Measurements from ENCODE around the gene OR56A4. TPM values are rescaled to one million over a fixed set of nuclear protein-coding genes. Genes with fewer than 3 reads are reported as not detected.

The OR56A4 gene
- total and polyA plus RNA-seq, 5 experiments from 2014 or later, result 0.10 TPM; not detected in 4

Other genes with a start within 250 kb of the OR56A4 start
- gene OR52N5, start 223.6 kb downstream of the OR56A4 start, total RNA-seq, result not detected
- gene OR52N5, start 223.6 kb downstream of the OR56A4 start, polyA plus RNA-seq, result not detected
- gene OR52N1, start 215.7 kb downstream of the OR56A4 start, total RNA-seq, result not detected
- gene OR52N1, start 215.7 kb downstream of the OR56A4 start, polyA plus RNA-seq, result not detected
- gene OR52N2, start 198.0 kb downstream of the OR56A4 start, total RNA-seq, result not detected
- not detected for gene OR52N2, start 198.0 kb downstream of the OR56A4 start, polyA plus RNA-seq
- not detected for gene OR52E6, start 165.0 kb downstream of the OR56A4 start, total RNA-seq
- gene OR52E6, start 165.0 kb downstream of the OR56A4 start, polyA plus RNA-seq, result not detected
- not detected for gene OR52E8, start 149.3 kb downstream of the OR56A4 start, total RNA-seq
- not detected for gene OR52E8, start 149.3 kb downstream of the OR56A4 start, polyA plus RNA-seq
- not detected for gene OR52E4, start 126.3 kb downstream of the OR56A4 start, total RNA-seq
- gene OR52E4, start 126.3 kb downstream of the OR56A4 start, polyA plus RNA-seq, result not detected
- not detected for gene OR52E5, start 113.7 kb downstream of the OR56A4 start, total RNA-seq
- not detected for gene OR52E5, start 113.7 kb downstream of the OR56A4 start, polyA plus RNA-seq
- gene OR56A3, start 64.7 kb downstream of the OR56A4 start, total RNA-seq, result not detected
- not detected for gene OR56A3, start 64.7 kb downstream of the OR56A4 start, polyA plus RNA-seq
- gene OR56A5, start 38.5 kb downstream of the OR56A4 start, total RNA-seq, result not detected
- not detected for gene OR56A5, start 38.5 kb downstream of the OR56A4 start, polyA plus RNA-seq
- not detected for gene OR52L1, start 20.0 kb downstream of the OR56A4 start, total RNA-seq
- not detected for gene OR52L1, start 20.0 kb downstream of the OR56A4 start, polyA plus RNA-seq
- not detected for gene OR56A1, start 23.8 kb upstream of the OR56A4 start, total RNA-seq
- gene OR56A1, start 23.8 kb upstream of the OR56A4 start, polyA plus RNA-seq, result not detected
- gene OR56B4, start 100.7 kb upstream of the OR56A4 start, total RNA-seq, result not detected
- gene OR56B4, start 100.7 kb upstream of the OR56A4 start, polyA plus RNA-seq, result under 1 TPM in 1 of 3 donors, not detected in 2; 0.19 TPM
- not detected for gene OR52B2, start 163.4 kb upstream of the OR56A4 start, total RNA-seq
- gene OR52B2, start 163.4 kb upstream of the OR56A4 start, polyA plus RNA-seq, result not detected
- gene OR52W1, start 192.3 kb upstream of the OR56A4 start, total RNA-seq, result not detected
- gene OR52W1, start 192.3 kb upstream of the OR56A4 start, polyA plus RNA-seq, result not detected
- gene C11orf42, start 198.6 kb upstream of the OR56A4 start, total RNA-seq, result not detected
- not detected for gene C11orf42, start 198.6 kb upstream of the OR56A4 start, polyA plus RNA-seq
- gene FHIP1B, start 227.7 kb upstream of the OR56A4 start, total RNA-seq, result 10 to 100 TPM; 46.7 to 48.5 TPM
- gene FHIP1B, start 227.7 kb upstream of the OR56A4 start, polyA plus RNA-seq, result 10 to 100 TPM in 2 of 3 donors, 1 to 10 TPM in 1; 9.3 to 14.9 (median 11.4) TPM
- gene CNGA4, start 232.1 kb upstream of the OR56A4 start, total RNA-seq, result 1 to 10 TPM in 1 of 2 experiments, under 1 TPM in 1; 0.70 to 1.2 TPM
- under 1 TPM in 2 of 3 donors, not detected in 1; 0.13 to 0.33 TPM for gene CNGA4, start 232.1 kb upstream of the OR56A4 start, polyA plus RNA-seq